HG02938 (cell line): ENCODE data around the gene B2M.

ENCODE experiments used
- ATAC-seq: cut with Tn5 transposase; IDR thresholded peaks from one replicate; pipeline ENCODE4 v1.9.1; 2021; ENCODE audit warnings: mild to moderate bottlenecking, moderate library complexity; ENCODE audit not compliant: unreplicated experiment

Gene B2M

GRCh38 chr15:44765036-44765435, 53.7 kb downstream of the B2M start:
- ATAC-seq = no peak
